GM18519 (cell line): ENCODE measurements around the gene TNFRSF1A.

ENCODE experiments used
- ATAC-seq: cut with Tn5 transposase; IDR thresholded peaks from one replicate; pipeline ENCODE4 v1.9.1; 2021; ENCODE audit warnings: mild to moderate bottlenecking, moderate library complexity; ENCODE audit not compliant: unreplicated experiment, low FRiP score

The TNFRSF1A gene

GRCh38 chr12:6326316-6327228 lies 15.3 kb downstream of the TNFRSF1A start:
- ATAC-seq, result no peak

GRCh38 chr12:6324936-6325750 lies 16.7 kb downstream of the TNFRSF1A start:
- ATAC-seq, result no peak

- ATAC-seq, result no peak
Measured at GRCh38 chr12:6323995-6324711, 17.7 kb downstream of the TNFRSF1A start.

GRCh38 chr12:6323340-6323994 lies 18.4 kb downstream of the TNFRSF1A start:
- ATAC-seq, result no peak

- no peak for ATAC-seq
Measured at GRCh38 chr12:6322969-6323339, 18.9 kb downstream of the TNFRSF1A start.

GRCh38 chr12:6322352-6322751 lies 19.5 kb downstream of the TNFRSF1A start:
- ATAC-seq, result no peak

- no peak for ATAC-seq
Measured at GRCh38 chr12:6321905-6322304, 20.0 kb downstream of the TNFRSF1A start.

GRCh38 chr12:6319446-6319845 lies 22.4 kb downstream of the TNFRSF1A start:
- ATAC-seq, result no peak

GRCh38 chr12:6318440-6318879 lies 23.4 kb downstream of the TNFRSF1A start:
- ATAC-seq, result no peak

GRCh38 chr12:6317693-6318439 lies 24.0 kb downstream of the TNFRSF1A start:
- ATAC-seq, result no peak

GRCh38 chr12:6316921-6317692 lies 24.8 kb downstream of the TNFRSF1A start:
- no peak for ATAC-seq

GRCh38 chr12:6315704-6316597 lies 25.9 kb downstream of the TNFRSF1A start:
- ATAC-seq, result no peak

- no peak for ATAC-seq
Measured at GRCh38 chr12:6315184-6315583, 26.7 kb downstream of the TNFRSF1A start.

- no peak for ATAC-seq
Measured at GRCh38 chr12:6314776-6315175, 27.1 kb downstream of the TNFRSF1A start.

GRCh38 chr12:6313326-6313940 lies 28.4 kb downstream of the TNFRSF1A start:
- ATAC-seq, result no peak

- ATAC-seq, result no peak
Measured at GRCh38 chr12:6312529-6313325, 29.1 kb downstream of the TNFRSF1A start.
